ENCODE results near the gene RND3.

- TF ChIP-seq POLR2A (IDR thresholded peaks at IDR 0.05; ENCODE audit: low read length) (no peak), GATA1 (IDR thresholded peaks at IDR 0.05; ENCODE audit: low read depth, low read length) (no peak)
These were observed 4.6 kb downstream of the RND3 start for GRCh38 chr2:150482667-150483400.
